DMS153 treated with DMSO at 0.1 percent for 48 hours (cell line): Measurements from ENCODE around the gene IRF2BPL.

Source experiments
- DNase-seq: peaks from one replicate; lab custom pipeline; 2025; ENCODE audit not compliant: unreplicated experiment; lab: John Stamatoyannopoulos, UW

Gene IRF2BPL

GRCh38 chr14:76993752-76994151, 34.8 kb downstream of the IRF2BPL start:
- DNase-seq, result no peak

- DNase-seq, result no peak
These were observed 38.4 kb downstream of the IRF2BPL start for GRCh38 chr14:76990084-76990483.

- DNase-seq, result no peak
These were observed 40.5 kb downstream of the IRF2BPL start for GRCh38 chr14:76987956-76988520.

DNA sequence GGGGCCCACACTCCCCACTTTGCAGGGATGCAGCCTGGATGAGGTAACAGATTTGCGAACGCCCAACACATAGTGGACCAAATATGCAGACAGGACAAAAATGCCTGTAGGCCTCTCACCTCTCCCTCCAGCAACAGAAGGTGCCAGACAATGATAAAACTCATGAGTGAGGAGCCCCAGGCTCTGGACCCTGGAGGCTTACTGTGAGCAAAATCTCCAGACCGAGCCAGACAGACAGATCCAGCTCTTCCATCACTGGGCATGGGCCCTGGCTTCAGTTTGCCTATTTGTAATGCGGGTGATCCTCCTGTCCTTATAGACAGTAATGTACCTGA, 42.3 kb downstream of the IRF2BPL start:
- no peak for DNase-seq

DNA sequence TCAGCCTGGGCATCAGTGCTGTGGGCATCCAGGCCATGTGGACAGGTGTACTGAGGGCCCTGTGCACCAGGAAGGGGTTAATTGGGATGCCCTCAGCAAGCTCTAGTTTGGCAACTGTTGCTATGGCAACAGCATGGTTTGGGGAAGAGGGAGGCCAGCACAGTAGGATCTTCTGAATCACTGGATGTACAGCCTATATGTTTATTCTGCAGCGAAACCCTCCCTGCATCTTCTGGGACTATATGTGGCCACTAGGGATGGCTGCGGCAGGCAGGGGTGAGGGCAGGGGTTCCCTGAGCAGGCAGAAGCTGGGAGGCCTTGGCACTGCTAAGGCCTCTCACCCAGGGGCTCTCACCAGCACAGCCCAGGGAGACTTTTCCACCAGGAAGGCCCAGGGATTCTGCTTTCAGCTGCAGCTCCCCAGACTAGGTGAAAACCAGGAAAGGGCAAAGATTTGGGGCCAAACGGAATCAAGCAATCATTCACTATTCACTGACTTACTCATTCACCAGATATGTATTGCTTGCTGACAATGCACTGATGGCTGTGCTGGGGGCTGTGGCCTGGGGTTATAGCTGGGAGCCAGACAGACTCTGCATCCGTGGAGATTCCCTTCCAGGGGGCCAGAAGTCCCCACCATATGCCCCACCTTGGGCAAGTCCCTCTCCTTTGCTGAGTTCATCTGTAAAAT, 42.8 kb downstream of the IRF2BPL start:
- DNase-seq, result no peak

DNA sequence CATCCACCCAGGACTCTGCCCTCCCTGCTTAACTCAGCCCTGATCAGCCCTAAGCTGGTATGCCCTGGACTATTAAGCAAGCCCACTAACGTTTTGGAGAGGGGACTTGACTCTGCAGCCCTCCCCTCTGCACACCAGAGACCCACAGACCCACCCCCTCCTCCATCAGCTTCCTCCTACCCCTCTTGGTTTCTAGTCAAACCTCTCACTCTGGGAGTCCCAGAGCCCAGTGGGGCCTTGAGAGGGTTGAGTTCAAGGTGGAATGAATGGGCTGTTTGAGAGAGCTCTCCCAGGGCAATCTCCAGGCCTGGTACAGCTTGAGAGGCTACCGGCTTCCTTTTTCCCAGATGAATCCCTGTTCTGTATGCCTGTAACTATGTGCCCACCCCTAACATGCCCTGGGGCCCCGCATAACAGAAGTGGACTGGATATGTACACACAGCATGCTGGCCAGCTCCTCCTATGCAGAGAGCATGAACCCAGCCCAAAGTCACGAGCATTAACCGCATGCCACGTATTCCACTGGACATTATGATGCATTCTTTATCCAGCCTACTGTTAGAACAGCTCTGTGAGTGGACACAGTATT, 43.6 kb downstream of the IRF2BPL start:
- no peak for DNase-seq

GRCh38 chr14:76984297-76984696, 44.2 kb downstream of the IRF2BPL start:
- DNase-seq, result no peak

GRCh38 chr14:76981670-76982069, 46.8 kb downstream of the IRF2BPL start:
- no peak for DNase-seq

DNA sequence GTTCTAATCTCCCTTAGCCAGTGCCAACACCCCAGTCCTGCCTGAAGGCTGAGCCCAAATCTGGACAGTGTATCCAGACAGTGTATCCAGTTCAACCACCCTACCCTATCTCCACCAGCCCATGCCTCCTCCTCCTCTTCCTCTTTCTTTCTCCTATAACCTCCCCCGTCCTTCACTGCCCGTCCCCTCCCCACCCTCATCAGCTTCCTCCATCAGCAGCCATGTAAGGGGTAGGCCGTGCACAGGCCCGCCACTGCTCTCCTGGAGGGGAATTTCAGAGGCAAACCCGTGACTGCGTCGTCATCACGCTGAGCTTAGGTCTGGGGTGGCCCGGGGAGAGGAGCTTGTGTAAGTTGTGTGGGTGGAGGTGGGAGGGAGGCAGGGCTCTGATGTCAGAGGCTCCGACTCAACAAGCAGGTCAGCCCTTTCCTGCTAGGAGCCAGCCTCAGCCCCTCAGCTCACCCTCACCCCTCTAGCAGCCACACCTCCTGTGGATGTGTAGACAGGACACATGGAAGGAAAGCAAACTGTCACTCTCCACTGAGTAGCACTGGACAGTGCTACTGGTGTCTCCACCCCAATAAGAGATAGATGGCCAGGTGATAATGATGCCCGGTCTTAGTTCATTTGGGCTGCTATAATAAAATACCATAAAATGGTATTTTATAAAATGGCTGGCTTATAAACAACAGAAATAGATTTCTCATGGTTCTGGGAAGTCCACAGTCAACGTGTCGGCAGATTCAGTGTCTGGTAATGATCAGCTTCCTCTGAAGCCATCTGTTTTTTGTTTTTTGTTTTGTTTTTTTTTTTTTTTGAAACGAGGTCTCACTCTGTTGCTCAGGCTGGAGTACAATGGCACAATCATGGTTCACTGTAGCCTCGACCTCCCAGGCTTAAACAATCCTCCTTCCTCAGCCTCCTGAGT, 50.5 kb downstream of the IRF2BPL start:
- DNase-seq, result no peak

- DNase-seq, result no peak
These were observed 52.1 kb downstream of the IRF2BPL start for GRCh38 chr14:76976240-76977005.

DNA sequence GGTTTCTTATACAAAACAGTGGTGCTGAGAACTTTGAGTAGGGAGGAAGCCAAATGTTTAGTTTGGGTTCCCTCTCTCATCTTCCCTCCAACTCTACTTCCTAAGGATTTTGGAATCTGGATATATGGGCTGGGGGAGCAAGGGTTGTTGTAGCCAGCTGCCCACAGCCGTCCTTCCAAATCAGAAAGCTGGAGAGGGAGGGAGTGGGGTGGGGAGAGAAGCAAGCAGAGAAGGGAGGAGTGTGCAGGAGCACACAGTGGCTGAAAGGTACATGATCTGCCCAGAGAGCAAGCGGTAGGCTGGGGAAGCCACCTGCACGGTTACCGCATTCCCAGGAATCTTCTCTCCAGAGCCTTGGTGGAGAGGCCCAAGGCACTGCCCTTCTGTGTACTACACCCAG, 52.7 kb downstream of the IRF2BPL start:
- no peak for DNase-seq

GRCh38 chr14:76975051-76975450, 53.5 kb downstream of the IRF2BPL start:
- no peak for DNase-seq
